Measurements from ENCODE around the gene MAP3K5. TPM values are rescaled to one million over a fixed set of nuclear protein-coding genes. Genes with fewer than 3 reads are reported as not detected.
"Not testable (repeated sequence)": the region's sequence is repeated elsewhere in the genome, so short reads cannot be mapped to it uniquely, and the experiment has no call there.

Gene MAP3K5
- total RNA-seq, 2 donors from 2014 or later: 65.7 to 98.4 TPM

- no peaks in the 10 kb centered on the region for H3K9me3 ChIP-seq
- H3K36me3 ChIP-seq: no peaks in the 10 kb centered on the region
- H3K4me1 ChIP-seq (replicated peaks): peaks cover 21% of the 10 kb centered on the region
- no peaks in the 10 kb centered on the region for H3K27me3 ChIP-seq (replicated peaks; ENCODE audit: insufficient read depth)
- no peak overlapping the region for H3K27ac ChIP-seq
- no peak overlapping the region for H3K4me3 ChIP-seq
- DNase-seq (ENCODE audit: low spot score): no peak
- TF ChIP-seq POLR2A (IDR thresholded peaks at IDR 0.05): no peak
- no peak for TF ChIP-seq CTCF (IDR thresholded peaks at IDR 0.05)
- no peak for TF ChIP-seq POLR2AphosphoS5 (IDR thresholded peaks at IDR 0.05)
- WGBS: 95% methylated on average over 5 of the region's 5 CpGs
- intact Hi-C loops (cut with DNase I): no loop called here
Observed at GRCh38 chr6:136763716-136764516, 28.4 kb downstream of the MAP3K5 start.

GRCh38 chr6:136763255-136763654 is 29.0 kb downstream of the MAP3K5 start:
- no peak for TF ChIP-seq CTCF (IDR thresholded peaks at IDR 0.05)
- TF ChIP-seq POLR2AphosphoS5 (IDR thresholded peaks at IDR 0.05): no peak
- no peak for TF ChIP-seq POLR2A (IDR thresholded peaks at IDR 0.05)
- WGBS: 94% methylated on average over 1 of the region's 1 CpG
- no peak overlapping the region for H3K4me3 ChIP-seq
- DNase-seq (ENCODE audit: low spot score): no peak
- H3K27me3 ChIP-seq (replicated peaks; ENCODE audit: insufficient read depth): no peaks in the 10 kb centered on the region
- H3K4me1 ChIP-seq (replicated peaks): peaks cover 21% of the 10 kb centered on the region
- no peaks in the 10 kb centered on the region for H3K36me3 ChIP-seq
- H3K9me3 ChIP-seq: no peaks in the 10 kb centered on the region
- intact Hi-C loops (cut with DNase I): no loop called here
- H3K27ac ChIP-seq: peak overlapping the region in 1 of 2 donors; percentile 29

GRCh38 chr6:136762022-136762975 is 30.0 kb downstream of the MAP3K5 start:
- intact Hi-C loops (cut with DNase I): no loop called here
- Histone ChIP-seq H3K27ac (peak overlapping the region; percentile 29 to 48), H3K9me3 (no peaks in the 10 kb centered on the region), H3K27me3 (replicated peaks; ENCODE audit: insufficient read depth) (no peaks in the 10 kb centered on the region), H3K4me3 (no peak overlapping the region), H3K36me3 (no peaks in the 10 kb centered on the region), H3K4me1 (replicated peaks) (peaks cover 21% of the 10 kb centered on the region)
- 26% methylated on average over 3 of the region's 3 CpGs for WGBS
- TF ChIP-seq CTCF (IDR thresholded peaks at IDR 0.05) (no peak), POLR2AphosphoS5 (IDR thresholded peaks at IDR 0.05) (no peak), POLR2A (IDR thresholded peaks at IDR 0.05) (no peak)
- no peak for DNase-seq (ENCODE audit: low spot score)

GRCh38 chr6:136761227-136761922 is 30.9 kb downstream of the MAP3K5 start:
- H3K27ac ChIP-seq: peak overlapping the region; percentile 29 to 50
- intact Hi-C loops (cut with DNase I): no loop called here
- H3K4me1 ChIP-seq (replicated peaks): peaks cover 21% of the 10 kb centered on the region
- WGBS: 2% methylated on average over 9 of the region's 9 CpGs
- peak; percentile 82 for DNase-seq (ENCODE audit: low spot score)
- H3K27me3 ChIP-seq (replicated peaks; ENCODE audit: insufficient read depth): no peaks in the 10 kb centered on the region
- no peaks in the 10 kb centered on the region for H3K9me3 ChIP-seq
- H3K4me3 ChIP-seq: no peak overlapping the region
- TF ChIP-seq POLR2A (IDR thresholded peaks at IDR 0.05): no peak
- TF ChIP-seq CTCF (IDR thresholded peaks at IDR 0.05): no peak
- peak; percentile 42 for TF ChIP-seq POLR2AphosphoS5 (IDR thresholded peaks at IDR 0.05)
- H3K36me3 ChIP-seq: no peaks in the 10 kb centered on the region

- H3K4me1 ChIP-seq (replicated peaks): peaks cover 21% of the 10 kb centered on the region
- intact Hi-C loops (cut with DNase I); H3K36me3 ChIP-seq; H3K9me3 ChIP-seq; H3K27me3 ChIP-seq (replicated peaks; ENCODE audit: insufficient read depth); H3K4me3 ChIP-seq; DNase-seq (ENCODE audit: low spot score): not testable (repeated sequence)
- peak overlapping the region; percentile 29 to 50 for H3K27ac ChIP-seq
- 50% methylated on average over 5 of the region's 5 CpGs for WGBS
Observed at GRCh38 chr6:136760781-136761180, 31.5 kb downstream of the MAP3K5 start.
